ENCODE results near the gene ACTR1A. TPM values are rescaled to one million over a fixed set of nuclear protein-coding genes. Genes with fewer than 3 reads are reported as not detected.

ACTR1A gene
- total RNA-seq, 1 donor from 2014 or later, result 111 TPM

DNA sequence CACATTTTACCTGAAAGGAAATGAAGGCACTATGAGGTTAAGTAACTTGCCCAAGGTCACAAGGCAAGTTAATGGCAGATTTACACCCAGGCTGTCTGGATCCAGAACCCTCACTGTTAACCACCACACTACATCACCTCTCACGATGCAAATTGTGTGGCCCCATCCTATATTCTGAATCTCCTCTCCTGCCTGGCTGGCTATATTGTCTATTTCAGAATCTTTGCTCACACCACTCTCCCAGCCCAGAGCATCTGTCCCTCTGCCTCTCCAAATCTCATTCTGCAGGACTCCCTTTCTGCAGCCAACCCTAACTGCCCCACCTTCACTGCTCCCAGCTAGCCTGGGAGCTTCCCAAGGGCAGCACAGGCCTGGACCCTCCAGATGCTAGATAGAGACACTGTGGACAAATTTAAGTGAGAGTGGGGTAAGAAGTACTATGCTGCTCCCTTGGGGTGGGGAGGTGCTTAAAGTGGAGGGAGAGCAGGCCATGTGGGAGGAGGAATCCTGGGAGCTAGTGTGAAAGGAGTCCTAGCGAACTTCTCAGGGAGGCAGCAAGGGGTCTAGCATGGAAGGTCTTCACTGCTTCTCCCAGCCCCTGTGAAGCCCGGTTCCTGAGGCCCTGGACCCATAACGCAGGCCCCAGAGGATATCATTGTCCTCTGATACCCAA is 70.9 kb downstream of the ACTR1A start:
- no peak for DNase-seq (ENCODE audit: low spot score)

DNA sequence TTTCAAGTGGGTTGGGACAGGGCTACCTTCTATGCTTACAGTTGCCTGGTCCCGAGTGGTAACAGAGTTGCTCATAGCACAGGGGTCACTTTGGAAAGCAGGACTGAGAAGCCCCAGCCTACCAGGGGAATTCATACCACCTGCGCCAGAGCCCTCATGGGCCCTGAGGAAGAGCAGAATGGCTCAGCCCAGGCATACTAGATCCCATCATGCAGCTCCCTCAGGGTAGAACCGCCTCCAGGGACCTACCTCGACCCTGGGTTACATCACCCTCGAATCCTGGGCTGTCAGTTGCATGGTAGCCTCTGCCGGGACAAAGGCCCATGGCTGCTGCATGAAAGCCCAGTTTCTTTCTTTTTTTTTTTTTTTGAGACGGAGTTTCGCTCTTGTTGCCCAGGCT is 73.0 kb downstream of the ACTR1A start:
- no peak for DNase-seq (ENCODE audit: low spot score)

Small RNA genes within 50 kb of the gene (microRNA-seq; reads per million reads assigned to microRNA genes)
- 3,330 reads per million, percentile 86 among the genes with 10 or more reads in this experiment for gene MIR146B (ENCODE audit: borderline number of aligned reads)

Other genes with a start within 250 kb of the ACTR1A start
- gene NFKB2, start 107.0 kb downstream of the ACTR1A start, total RNA-seq, result 43.0 TPM
- not detected for gene PSD, start 83.9 kb downstream of the ACTR1A start, total RNA-seq
- gene FBXL15, start 81.9 kb downstream of the ACTR1A start, total RNA-seq, result 15.4 TPM
- 42.4 TPM for gene CUEDC2, start 70.1 kb downstream of the ACTR1A start, total RNA-seq
- gene C10orf95, start 51.2 kb downstream of the ACTR1A start, total RNA-seq, result 0.22 TPM
- 11.6 TPM for gene SUFU, start 1.3 kb upstream of the ACTR1A start, total RNA-seq
- gene TRIM8, start 141.8 kb upstream of the ACTR1A start, total RNA-seq, result 146 TPM
- gene ARL3, start 211.7 kb upstream of the ACTR1A start, total RNA-seq, result 5.7 TPM
- gene SFXN2, start 211.9 kb upstream of the ACTR1A start, total RNA-seq, result 7.2 TPM
- gene WBP1L, start 241.2 kb upstream of the ACTR1A start, total RNA-seq, result 98.0 TPM